Activated effector memory CD4-positive, alpha-beta T cell treated with anti-CD3 and anti-CD28 coated beads, Interleukin-2, amount 50 U/mL, for 16 hours (primary cell): ENCODE results near the gene ARHGEF16.

Experiments used
- DNase-seq: peaks from one replicate; pipeline ENCODE4 v3.0.0-alpha.2; 2020

The ARHGEF16 gene

GRCh38 chr1:3423245-3423829, 31.1 kb upstream of the ARHGEF16 start:
- DNase-seq: no peak

DNA sequence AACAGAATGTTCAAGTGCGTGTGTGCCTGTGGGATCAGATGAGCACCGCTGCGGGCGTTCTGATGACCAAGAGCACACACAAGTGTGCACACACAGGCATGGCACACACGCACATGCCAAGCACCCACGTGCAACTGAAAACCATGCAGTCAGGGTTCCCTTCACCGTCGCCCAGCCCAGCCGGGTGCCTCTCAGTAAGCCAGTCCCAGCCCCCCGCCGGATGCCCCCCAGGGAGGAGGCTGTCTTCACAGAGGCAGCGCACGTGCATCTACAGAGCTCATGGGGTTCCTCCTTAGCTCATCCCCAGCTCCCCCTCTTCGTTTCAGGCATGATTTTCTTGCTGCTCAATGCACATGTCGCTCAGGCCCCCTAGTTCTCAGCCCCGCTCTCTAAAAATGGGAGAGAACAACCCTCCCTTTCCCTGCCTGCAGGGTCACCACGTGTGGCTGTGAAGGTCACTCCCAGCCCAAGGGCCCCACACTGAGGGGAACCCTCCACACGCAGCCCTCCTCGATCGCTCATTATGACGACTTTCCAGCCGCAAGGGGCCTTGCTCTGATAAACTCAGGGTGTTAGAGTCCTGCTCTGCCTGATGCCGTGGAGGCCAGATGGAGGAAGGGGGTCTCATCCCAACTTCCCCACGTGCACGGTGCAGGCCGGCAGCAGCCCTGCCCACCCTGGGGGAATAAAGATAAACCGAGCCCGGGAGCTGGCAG, 30.4 kb upstream of the ARHGEF16 start:
- DNase-seq: no peak

DNA sequence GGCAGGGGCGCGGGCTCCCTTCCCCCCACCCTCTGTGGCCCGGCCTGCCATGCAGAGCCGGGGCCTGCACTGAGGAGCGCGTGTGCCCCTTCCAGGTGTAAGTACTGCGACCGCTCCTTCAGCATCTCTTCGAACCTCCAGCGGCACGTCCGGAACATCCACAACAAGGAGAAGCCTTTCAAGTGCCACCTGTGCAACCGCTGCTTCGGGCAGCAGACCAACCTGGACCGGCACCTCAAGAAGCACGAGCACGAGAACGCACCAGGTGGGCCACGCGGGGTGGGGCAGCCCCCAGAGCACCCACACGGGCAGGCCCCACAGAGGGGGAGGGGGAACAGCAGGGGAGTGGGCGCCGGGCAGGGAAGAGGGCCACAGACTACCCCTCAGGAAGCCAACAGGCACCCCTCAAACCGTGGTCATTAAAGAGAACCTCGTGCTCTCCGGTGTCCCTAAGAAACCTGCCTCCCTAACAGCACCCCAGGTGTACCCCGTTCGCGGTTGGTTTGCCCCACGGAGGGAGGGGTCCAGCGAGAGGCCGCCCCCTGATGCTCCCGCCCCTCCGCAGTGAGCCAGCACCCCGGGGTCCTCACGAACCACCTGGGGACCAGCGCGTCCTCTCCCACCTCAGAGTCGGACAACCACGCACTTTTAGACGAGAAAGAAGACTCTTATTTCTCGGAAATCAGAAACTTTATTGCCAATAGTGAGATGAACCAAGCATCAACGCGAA, 28.8 kb upstream of the ARHGEF16 start:
- DNase-seq: no peak

DNA sequence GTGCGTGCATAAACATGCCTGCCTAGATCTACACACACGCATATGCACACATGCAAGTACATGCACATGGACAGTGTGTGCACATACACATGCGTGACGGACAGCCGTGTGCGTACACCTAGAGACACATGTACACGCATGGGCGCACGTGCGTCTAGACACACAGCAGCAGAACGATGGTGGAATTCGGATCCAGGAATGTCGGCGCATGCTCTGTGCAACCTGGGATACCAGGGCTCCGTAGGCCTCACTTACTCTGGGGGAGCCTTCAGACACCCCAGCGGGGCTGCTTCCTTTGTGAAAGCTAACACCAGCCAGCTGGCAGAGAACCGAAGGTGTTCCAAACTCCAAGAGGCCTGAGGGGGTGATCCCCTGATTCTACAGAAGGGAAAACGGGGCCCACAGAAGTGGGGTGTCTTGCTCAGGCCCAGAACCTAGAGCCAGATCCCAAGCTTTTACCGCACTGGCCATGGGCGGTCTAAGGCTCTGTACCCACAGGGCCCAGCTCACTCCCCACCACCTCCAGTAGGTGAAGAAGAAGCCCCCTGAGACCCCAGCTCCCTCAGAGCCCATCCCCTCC, 27.4 kb upstream of the ARHGEF16 start:
- no peak for DNase-seq

- no peak for DNase-seq
Observed at GRCh38 chr1:3427711-3428704, 26.5 kb upstream of the ARHGEF16 start.

DNA sequence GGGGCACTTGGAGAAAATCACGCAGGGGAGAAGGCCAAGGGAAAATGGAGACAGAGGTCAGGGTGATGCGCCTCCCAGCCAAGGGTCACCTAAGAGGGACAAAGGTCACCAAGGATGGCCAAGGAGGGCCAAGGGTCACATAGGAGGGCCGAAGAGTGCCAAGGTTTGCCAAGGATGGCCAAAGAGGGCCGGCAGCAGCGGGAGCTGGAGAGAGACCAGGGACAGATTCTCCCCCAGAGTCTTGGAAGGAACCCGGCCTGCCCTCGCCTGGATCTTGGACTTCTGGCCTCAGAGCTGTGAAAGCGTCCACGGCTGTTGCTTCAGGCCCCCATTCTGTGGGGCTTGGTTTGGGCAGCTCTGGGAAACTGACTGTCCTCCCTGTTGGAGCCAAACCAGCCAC, 25.6 kb upstream of the ARHGEF16 start:
- no peak for DNase-seq

GRCh38 chr1:3429320-3429719, 25.1 kb upstream of the ARHGEF16 start:
- DNase-seq: no peak

DNA sequence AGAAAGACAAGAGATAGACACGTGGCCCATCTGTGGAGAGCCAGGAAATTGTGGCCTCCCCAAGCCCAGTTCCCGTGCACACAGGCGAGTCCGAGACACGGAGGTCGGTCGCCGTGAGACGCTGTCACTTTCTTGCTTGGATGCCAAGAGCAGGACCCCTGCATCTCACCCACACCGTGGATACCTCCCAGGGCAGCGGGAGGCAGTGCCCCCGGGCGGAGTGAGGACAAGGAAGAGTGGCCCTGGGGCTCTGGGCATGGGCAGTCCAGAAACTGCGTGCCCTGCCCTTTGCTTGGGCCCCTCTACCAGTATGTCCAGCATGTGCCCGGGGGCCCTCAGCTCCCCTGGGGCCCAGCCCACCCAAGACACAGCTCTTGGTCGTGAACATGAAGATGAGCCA, 24.7 kb upstream of the ARHGEF16 start:
- DNase-seq: no peak

- no peak for DNase-seq
Observed at GRCh38 chr1:3430406-3430805, 24.1 kb upstream of the ARHGEF16 start.

DNA sequence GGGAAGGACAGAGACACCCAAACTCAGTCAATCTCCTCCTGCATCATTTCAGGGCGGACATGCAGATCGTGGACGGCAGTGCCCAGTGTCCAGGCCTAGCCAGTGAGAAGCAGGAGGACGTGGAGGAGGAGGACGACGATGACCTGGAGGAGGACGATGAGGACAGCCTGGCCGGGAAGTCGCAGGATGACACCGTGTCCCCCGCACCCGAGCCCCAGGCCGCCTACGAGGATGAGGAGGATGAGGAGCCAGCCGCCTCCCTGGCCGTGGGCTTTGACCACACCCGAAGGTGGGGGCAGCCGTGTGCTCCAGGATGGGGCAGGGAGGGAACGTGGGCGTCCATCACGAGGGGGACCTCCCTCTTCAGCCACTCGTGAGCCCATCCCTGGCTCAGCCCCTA, 23.6 kb upstream of the ARHGEF16 start:
- no peak for DNase-seq

DNA sequence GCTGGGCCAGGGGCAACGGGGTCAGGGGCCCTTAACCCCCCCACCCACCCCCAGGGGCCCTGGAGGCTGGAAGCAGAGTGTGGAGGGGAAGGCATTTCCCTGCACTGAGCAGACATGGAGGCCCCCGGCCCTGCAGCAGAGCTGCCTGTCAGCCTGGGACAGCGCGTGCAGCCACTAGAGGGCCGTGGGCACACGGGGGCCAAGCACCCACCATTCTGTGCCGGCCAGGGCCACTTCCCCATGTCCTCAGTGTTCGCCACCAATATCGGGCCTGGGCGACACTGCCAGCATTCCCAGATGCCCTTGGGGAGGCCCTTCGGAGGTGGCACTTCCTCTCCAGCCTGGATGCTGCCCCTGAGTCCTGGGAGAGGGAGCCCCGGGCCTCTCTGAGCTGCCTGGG, 23.2 kb upstream of the ARHGEF16 start:
- DNase-seq: no peak

GRCh38 chr1:3431686-3432085, 22.8 kb upstream of the ARHGEF16 start:
- no peak for DNase-seq

GRCh38 chr1:3432306-3432705, 22.2 kb upstream of the ARHGEF16 start:
- no peak for DNase-seq

- no peak for DNase-seq
Observed at GRCh38 chr1:3433076-3433475, 21.4 kb upstream of the ARHGEF16 start.

DNA sequence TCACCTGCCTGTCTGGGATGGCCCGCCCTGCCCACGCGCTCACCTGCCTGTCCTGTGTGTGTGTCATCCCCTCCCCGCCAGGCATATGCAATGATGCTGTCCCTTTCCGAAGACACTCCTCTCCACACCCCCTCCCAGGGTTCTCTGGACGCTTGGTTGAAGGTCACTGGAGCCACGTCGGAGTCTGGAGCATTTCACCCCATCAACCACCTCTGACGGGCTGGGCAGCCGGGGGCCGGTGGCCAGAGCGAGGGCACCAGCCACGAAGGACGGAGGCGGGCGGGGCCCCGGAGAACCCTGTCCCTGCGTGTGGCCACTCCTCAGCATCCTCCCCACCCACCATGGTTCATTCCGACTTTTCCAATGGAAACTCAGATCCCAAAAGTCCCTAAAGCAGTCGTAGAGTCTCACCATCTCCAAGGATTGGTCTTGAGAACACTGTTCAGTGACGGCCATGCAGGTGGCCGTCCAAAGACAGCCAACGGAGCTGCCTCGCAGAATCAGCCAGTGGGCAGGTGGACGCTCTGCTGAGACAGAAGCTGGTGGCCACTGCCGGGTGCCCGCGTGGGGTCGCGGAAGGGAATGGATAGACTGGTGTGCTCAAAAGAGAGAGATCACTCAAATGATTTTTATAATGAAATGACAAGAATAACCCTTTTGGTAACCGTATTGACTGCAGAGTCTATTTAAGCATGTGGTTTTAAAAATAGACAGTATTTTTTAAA, 20.7 kb upstream of the ARHGEF16 start:
- DNase-seq: no peak

DNA sequence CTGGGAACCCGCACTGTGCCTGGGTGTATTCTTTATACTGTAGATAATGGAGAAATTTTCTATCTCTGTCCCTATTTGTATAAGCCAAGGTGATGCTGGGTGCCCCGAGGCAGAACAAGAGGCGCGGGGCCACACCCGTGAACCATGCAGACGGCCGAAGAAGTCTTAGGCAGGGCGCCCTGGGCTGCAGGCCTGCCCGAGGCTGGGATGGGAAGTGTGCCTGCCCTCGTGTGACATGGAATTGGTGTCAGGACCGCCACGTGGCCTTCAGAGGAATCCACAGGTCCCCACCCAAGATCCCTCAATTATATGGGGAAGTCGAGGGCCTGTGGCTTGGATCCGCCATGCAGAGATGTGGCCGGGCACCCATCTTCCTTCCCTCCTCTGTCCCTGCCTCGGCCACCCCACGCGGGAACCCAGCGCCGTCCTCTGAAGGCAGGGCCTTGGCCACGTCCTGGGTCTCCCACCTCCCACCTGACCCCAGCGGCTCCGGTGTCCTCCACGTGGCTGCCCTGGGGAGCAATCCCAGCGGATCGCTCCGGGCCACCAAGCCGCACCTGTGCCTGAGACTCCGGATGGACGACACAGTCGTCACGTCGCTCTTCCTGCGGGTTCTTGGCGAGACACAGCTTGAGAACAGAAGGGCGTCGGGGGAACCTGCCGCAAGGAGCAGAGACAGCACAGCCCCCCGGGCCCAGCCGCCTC, 19.9 kb upstream of the ARHGEF16 start:
- DNase-seq: no peak

- DNase-seq: no peak
Observed at GRCh38 chr1:3435666-3436065, 18.8 kb upstream of the ARHGEF16 start.

DNA sequence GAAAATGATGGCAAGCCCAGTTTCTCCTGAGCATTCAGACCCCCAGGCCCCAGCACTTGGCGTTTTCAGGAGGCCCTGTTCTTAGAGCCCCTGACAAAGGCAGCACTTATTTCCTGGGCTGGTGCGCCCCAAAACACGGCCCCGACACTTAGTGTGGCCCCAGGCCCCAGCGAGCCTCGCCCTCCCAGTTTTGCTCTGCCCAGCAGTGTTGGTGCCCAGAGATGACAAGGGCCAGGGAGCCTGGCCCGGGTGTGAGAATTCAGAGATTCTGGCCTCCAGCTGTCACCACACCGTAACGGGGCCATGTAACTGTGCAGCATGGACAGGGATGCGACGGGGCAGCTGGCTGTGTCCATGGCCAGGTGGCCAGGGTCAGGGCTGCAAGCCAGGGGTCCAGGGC, 18.0 kb upstream of the ARHGEF16 start:
- DNase-seq: no peak

GRCh38 chr1:3436901-3437300, 17.6 kb upstream of the ARHGEF16 start:
- no peak for DNase-seq

- no peak for DNase-seq
Observed at GRCh38 chr1:3438661-3439180, 15.7 kb upstream of the ARHGEF16 start.
